H1 (cell line): Measurements from ENCODE around the gene RGMB. TPM values are rescaled to one million over a fixed set of nuclear protein-coding genes. Genes with fewer than 3 reads are reported as not detected.

Experiments used
- CTCF ChIA-PET: fragments of 300-600 bp; sonication (Branson Sonifier 250); formaldehyde crosslinking; loops from one replicate; lab custom pipeline; 2021; ENCODE audit not compliant: partially characterized antibody; lab: Charles Lee
- POLR2A ChIA-PET: fragments of 300-600 bp; sonication (Branson Sonifier 250); formaldehyde crosslinking; loops from one replicate; lab custom pipeline; 2021; ENCODE audit warnings: inconsistent platforms; ENCODE audit not compliant: partially characterized antibody; lab: Charles Lee
- DNase-seq, 2 experiments: peaks; one replicate each; pipeline versions ENCODE4 v3.0.0 to v3.0.0-alpha.2; 2010 to 2022; ENCODE audit warnings: low spot score in 2 of 2, low read depth in 1 of 2, mixed read lengths in 1 of 2
- FAIRE-seq: peaks from 2 replicates; lab custom pipeline; 2011; peaks lifted over from hg19 to GRCh38; lab: Jason Lieb, UNC
- H2AFZ ChIP-seq: 2 replicates; pipeline ENCODE4 v1.8.1; 2012; ENCODE audit warnings: low read length, inconsistent platforms
- H2AK5ac ChIP-seq: 2 replicates; pipeline ENCODE4 v1.6.1; 2013; ENCODE audit warnings: low read depth, low read length
- H2BK120ac ChIP-seq: replicated peaks from 2 replicates; pipeline ENCODE3; 2013; ENCODE audit warnings: low read depth, low read length, inconsistent platforms
- H2BK12ac ChIP-seq: 2 replicates; pipeline ENCODE4 v1.6.1; 2013; ENCODE audit warnings: low read depth, low read length
- H2BK15ac ChIP-seq: 2 replicates; pipeline ENCODE4 v1.6.1; 2013; ENCODE audit warnings: low read length
- H2BK20ac ChIP-seq: 2 replicates; pipeline ENCODE4 v1.6.1; 2013; ENCODE audit warnings: low read length
- H2BK5ac ChIP-seq: 2 replicates; pipeline ENCODE4 v1.6.1; 2013; ENCODE audit warnings: low read depth, low read length
- H3K14ac ChIP-seq: 2 replicates; pipeline ENCODE4 v1.6.1; 2013; ENCODE audit warnings: inconsistent platforms; ENCODE audit not compliant: insufficient read length
- H3K18ac ChIP-seq: 2 replicates; pipeline ENCODE4 v1.6.1; 2013; ENCODE audit warnings: low read length; ENCODE audit errors: extremely low read depth
- H3K23ac ChIP-seq: 2 replicates; pipeline ENCODE4 v1.6.1; 2013; ENCODE audit warnings: inconsistent platforms; ENCODE audit not compliant: insufficient read length
- H3K23me2 ChIP-seq: 2 replicates; pipeline ENCODE4 v1.6.1; 2013; ENCODE audit warnings: low read depth, low read length
- H3K27ac ChIP-seq: 2 replicates; pipeline ENCODE4 v1.6.1; 2011; ENCODE audit warnings: low read depth, low read length, inconsistent platforms
- H3K27me3 ChIP-seq, 4 experiments: replicated peaks in 1 of 4; 1 replicate in 1 of 4; 2 replicates in 3 of 4; pipeline versions ENCODE4 v1.6.1 to v1.8.1; 2011 to 2013; ENCODE audit warnings: low read length in 3 of 4, mild to moderate bottlenecking in 3 of 4, inconsistent platforms in 2 of 4, mixed read lengths in 2 of 4, moderate library complexity in 1 of 4; ENCODE audit not compliant: control insufficient read depth in 3 of 4, insufficient read depth in 3 of 4; ENCODE audit errors: extremely low read depth in 1 of 4
- H3K36me3 ChIP-seq, 4 experiments: 2 replicates each; pipeline versions ENCODE4 v1.6.1 to v1.8.1; 2011 to 2013; ENCODE audit warnings: mild to moderate bottlenecking in 4 of 4, low read length in 3 of 4, moderate library complexity in 2 of 4, control low read depth in 1 of 4, inconsistent platforms in 1 of 4; ENCODE audit not compliant: insufficient read depth in 4 of 4, control insufficient read depth in 2 of 4
- H3K4ac ChIP-seq: replicated peaks from 2 replicates; pipeline ENCODE3; 2013; ENCODE audit warnings: low read length, low read depth, mixed read lengths, inconsistent platforms; ENCODE audit not compliant: insufficient read length
- H3K4me1 ChIP-seq, 4 experiments: replicated peaks in 1 of 4; 1 replicate in 1 of 4; 2 replicates in 3 of 4; pipeline versions ENCODE4 v1.6.1 to v1.8.1; 2011 to 2013; ENCODE audit warnings: low read length in 3 of 4, inconsistent platforms in 2 of 4, mixed read lengths in 1 of 4; ENCODE audit not compliant: insufficient read depth in 4 of 4, control insufficient read depth in 3 of 4
- H3K4me2 ChIP-seq, 2 experiments: 2 replicates each; pipeline versions ENCODE4 v1.6.1 to v1.8.1; 2011 to 2013; ENCODE audit warnings: low read depth in 2 of 2, low read length in 2 of 2, control low read depth in 1 of 2, inconsistent platforms in 1 of 2, mild to moderate bottlenecking in 1 of 2; ENCODE audit not compliant: insufficient read depth in 1 of 2
- H3K4me3 ChIP-seq, 4 experiments: fragments of 200-600, 300-600 bp in 1 of 4; sonication (generic), shearing (Covaris generic), sonication (Bioruptor Twin) in 1 of 4; 2 replicates each; pipeline versions ENCODE4 v1.5.1 to v1.8.1; 2011 to 2016; ENCODE audit warnings: low read length in 4 of 4, low read depth in 3 of 4, control low read depth in 2 of 4, inconsistent platforms in 2 of 4, mild to moderate bottlenecking in 2 of 4, mixed read lengths in 1 of 4, moderate library complexity in 1 of 4; ENCODE audit not compliant: insufficient read depth in 2 of 4; ENCODE audit errors: extremely low read depth in 1 of 4
- H3K56ac ChIP-seq: replicated peaks from 2 replicates; pipeline ENCODE3; 2013; ENCODE audit warnings: low read depth, mild to moderate bottlenecking, mixed read lengths, low read length, inconsistent platforms; ENCODE audit not compliant: insufficient read length
- H3K79me1 ChIP-seq: 2 replicates; pipeline ENCODE4 v1.6.1; 2013; ENCODE audit warnings: low read depth, low read length, control low read depth
- H3K79me2 ChIP-seq, 2 experiments: 2 replicates each; pipeline versions ENCODE4 v1.6.1 to v1.8.1; 2012 to 2013; ENCODE audit warnings: low read length in 2 of 2, mild to moderate bottlenecking in 2 of 2, inconsistent platforms in 1 of 2; ENCODE audit not compliant: insufficient read depth in 2 of 2, control insufficient read depth in 1 of 2
- H3K9ac ChIP-seq, 4 experiments: replicated peaks in 1 of 4; 1 replicate in 1 of 4; 2 replicates in 3 of 4; pipeline versions ENCODE4 v1.6.1 to v1.8.1; 2011 to 2013; ENCODE audit warnings: low read depth in 3 of 4, low read length in 3 of 4, control low read depth in 2 of 4, mild to moderate bottlenecking in 2 of 4, moderate library complexity in 2 of 4, inconsistent platforms in 1 of 4; ENCODE audit errors: extremely low read depth in 1 of 4
- H3K9me3 ChIP-seq, 2 experiments: 2 replicates each; pipeline versions ENCODE4 v1.6.1 to v1.8.1; 2012 to 2013; ENCODE audit warnings: mild to moderate bottlenecking in 2 of 2, moderate library complexity in 2 of 2, control low read depth in 1 of 2, inconsistent platforms in 1 of 2, low read depth in 1 of 2, low read length in 1 of 2, mixed read lengths in 1 of 2; ENCODE audit not compliant: insufficient read depth in 2 of 2
- H4K20me1 ChIP-seq, 2 experiments: replicated peaks in 1 of 2; 2 replicates each; pipeline versions ENCODE3 to v1.8.1; 2011 to 2013; ENCODE audit warnings: inconsistent platforms in 2 of 2, low read length in 2 of 2, mild to moderate bottlenecking in 1 of 2; ENCODE audit not compliant: insufficient read depth in 2 of 2, control insufficient read depth in 1 of 2
- H4K5ac ChIP-seq: 2 replicates; pipeline ENCODE4 v1.6.1; 2013; ENCODE audit warnings: low read length, low read depth, mixed read lengths, inconsistent platforms; ENCODE audit not compliant: insufficient read length
- H4K8ac ChIP-seq: 2 replicates; pipeline ENCODE4 v1.8.0; 2013; ENCODE audit warnings: mild to moderate bottlenecking, moderate library complexity, low read length, inconsistent platforms; ENCODE audit not compliant: insufficient read depth; ENCODE audit errors: extremely low read depth
- H4K91ac ChIP-seq: replicated peaks from 2 replicates; pipeline ENCODE3; 2013; ENCODE audit warnings: low read length, mixed read lengths, inconsistent platforms; ENCODE audit not compliant: insufficient read length
- ATF2 ChIP-seq: IDR thresholded peaks from 2 replicates; pipeline ENCODE4 v1.6.1; 2012; ENCODE audit warnings: low read length, inconsistent platforms
- BCL11A ChIP-seq, 2 experiments: IDR thresholded peaks; one replicate each; pipeline ENCODE4 v1.6.1; 2011; ENCODE audit warnings: low read depth in 2 of 2, low read length in 2 of 2, mild to moderate bottlenecking in 2 of 2
- CBX8 ChIP-seq: fragments of 300-800, 300-1000 bp; sonication (generic); IDR thresholded peaks from 2 replicates; pipeline ENCODE4 v1.7.1; 2016; ENCODE audit warnings: low read depth, low read length, borderline replicate concordance
- E2F6 ChIP-seq: IDR thresholded peaks from 2 replicates; pipeline ENCODE4 v1.6.1; 2012; ENCODE audit warnings: inconsistent platforms
- HDAC6 ChIP-seq: IDR thresholded peaks from one replicate; pipeline ENCODE4 v1.7.1; 2012; ENCODE audit warnings: low read depth, mild to moderate bottlenecking, inconsistent platforms, low read length, moderate library complexity
- KDM4A ChIP-seq: IDR thresholded peaks from one replicate; pipeline ENCODE4 v1.7.1; 2012; ENCODE audit warnings: low read depth, mild to moderate bottlenecking, moderate library complexity, low read length, inconsistent platforms; ENCODE audit not compliant: severe bottlenecking
- SIX5 ChIP-seq: IDR thresholded peaks from 2 replicates; pipeline ENCODE4 v1.6.1; 2011; ENCODE audit warnings: mild to moderate bottlenecking, low read depth, low read length
- TCF12 ChIP-seq: IDR thresholded peaks from 2 replicates; pipeline ENCODE4 v1.6.1; 2011; ENCODE audit warnings: low read depth, mild to moderate bottlenecking, low read length
- USF2 ChIP-seq: IDR thresholded peaks from 2 replicates; pipeline ENCODE4 v1.6.1; 2011; ENCODE audit warnings: low read length, improper control_type of control experiment
- WGBS, 2 experiments: shearing (Covaris generic) in 1 of 2; methylation state at CpG; one replicate each; pipeline versions ENCODE4 v1.1.6 to v1.1.7; 2013 to 2015; ENCODE audit warnings: low lambda C conversion rate in 2 of 2, mixed read lengths in 2 of 2, inconsistent platforms in 1 of 2, low coverage in 1 of 2, missing lambda C conversion rate in 1 of 2; ENCODE audit not compliant: insufficient replicate concordance in 2 of 2, insufficient coverage in 1 of 2, insufficient read length in 1 of 2; ENCODE audit errors: extremely low coverage in 1 of 2, missing lambda C conversion rate in 1 of 2; 5-methylcytosine and 5-hydroxymethylcytosine counted together
- polyA plus RNA-seq, 7 experiments: library from polyadenylated mRNA; depleted of rRNA in 3 of 7; stranded (reverse) in 5 of 7; unstranded in 2 of 7; fragments of >200 nt in 5 of 7; fragments of 200-250 nt in 2 of 7; gene quantifications; 1 replicate in 5 of 7; 2 replicates in 1 of 7; 4 replicates in 1 of 7; pipeline versions ENCODE4 v1.2.1 to v1.2.3, GENCODE V29; 2011 to 2013; ENCODE audit warnings: missing spikeins in 2 of 7, mixed read lengths in 2 of 7
- total RNA-seq: library from RNA; stranded (reverse); fragmentation: NEBNext Ultra II Directional; extraction: Animal tissue kit (Norgen Biotek cat#: 25700); gene quantifications from 2 replicates; pipeline ENCODE4 v1.2.1, GENCODE V29; 2021

Gene RGMB
- total and polyA plus RNA-seq, 2 of the 8 experiments (the other 6 are each of a cell fraction or from before 2014, with no cell fraction given) = 11.7 to 27.0 TPM

- peaks cover 3 to 17% (median 6%) of the 10 kb centered on the region in 4 experiments; a peak in 4 of 7 replicates for H3K4me1 ChIP-seq
- no peak overlapping the region for H3K9ac ChIP-seq
- no peak for FAIRE-seq
- H3K23ac ChIP-seq = no peak overlapping the region
- ChIA-PET POLR2A (interaction anchor here (0.6 to 1.1 kb wide), 4 partner anchors 11 to 341 kb away, joined by 3 to 4 read pairs (median 4); no protein-coding TSS in a partner anchor), CTCF (interaction anchor here (5.6 to 8.5 kb wide), 2 partner anchors 21 to 22 kb away, joined by 63 to 81 read pairs; partner anchors contain the start of gene RGMB)
- no peak overlapping the region for H2BK12ac ChIP-seq
- H3K4me2 ChIP-seq = no peak overlapping the region
- H3K36me3 ChIP-seq = peaks cover 4 to 29% (median 7%) of the 10 kb centered on the region in 4 experiments; a peak in 6 of 8 replicates
- DNase-seq = no peak
- no peaks in the 10 kb centered on the region for H3K27me3 ChIP-seq
- no peak overlapping the region for H3K27ac ChIP-seq
- H3K56ac ChIP-seq = no peak overlapping the region
- H2BK120ac ChIP-seq = no peak overlapping the region
- no peak overlapping the region for H3K4ac ChIP-seq
- H3K9me3 ChIP-seq = no peaks in the 10 kb centered on the region
- H2BK15ac ChIP-seq = no peak overlapping the region
- peaks cover 0 to 60% of the 10 kb centered on the region in 2 experiments; a peak in 2 of 4 replicates for H3K79me2 ChIP-seq
- no peak overlapping the region for H3K18ac ChIP-seq
- 88% methylated on average over 4 of the region's 7 CpGs; no CpG with 5 or more reads in 1 of the 2 experiments for WGBS, 2 experiments
- peaks cover 13% of the 10 kb centered on the region for H3K79me1 ChIP-seq
- no peak overlapping the region for H4K91ac ChIP-seq
- H3K14ac ChIP-seq = no peak overlapping the region
- H4K5ac ChIP-seq = no peak overlapping the region
- no peak overlapping the region for H3K4me3 ChIP-seq
- H4K20me1 ChIP-seq = peaks cover 2 to 11% of the 10 kb centered on the region in 2 experiments
- no peaks in the 10 kb centered on the region for H3K23me2 ChIP-seq
- no peak overlapping the region for H2AFZ ChIP-seq
- no peak overlapping the region for H2BK5ac ChIP-seq
- no peak overlapping the region for H4K8ac ChIP-seq
- H2AK5ac ChIP-seq = no peak overlapping the region
- no peak overlapping the region for H2BK20ac ChIP-seq
- TF ChIP-seq ATF2 (no peak), USF2 (no peak), BCL11A (IDR thresholded peaks at IDR 0.05; ENCODE audit: low read depth in 2 of 2, low read length in 2 of 2) (no peak), HDAC6 (no peak), KDM4A (no peak), E2F6 (no peak), CBX8 (no peak), TCF12 (no peak), SIX5 (no peak)
These were observed 18.6 kb downstream of the RGMB start for GRCh38 chr5:98791898-98792580.
